LNCAP (cell line): ENCODE data around the gene NTM.

Source experiments
- CTCF ChIP-seq: fragments of 450-650 bp; IDR thresholded peaks from 2 replicates; pipeline ENCODE4 v1.5.1; 2017; ENCODE audit warnings: mild to moderate bottlenecking

Gene NTM

GRCh38 chr11:131744847-131745246 lies 374.4 kb downstream of the NTM start:
- TF ChIP-seq CTCF: no peak

- no peak for TF ChIP-seq CTCF
Measured at GRCh38 chr11:131745405-131745804, 375.0 kb downstream of the NTM start.

GRCh38 chr11:131746201-131746600 lies 375.8 kb downstream of the NTM start:
- TF ChIP-seq CTCF: no peak

GRCh38 chr11:131748151-131749050 lies 378.0 kb downstream of the NTM start:
- peak; percentile 85 for TF ChIP-seq CTCF

- no peak for TF ChIP-seq CTCF
Measured at GRCh38 chr11:131749101-131749500, 378.7 kb downstream of the NTM start.

- TF ChIP-seq CTCF: no peak
Measured at GRCh38 chr11:131750152-131750551, 379.7 kb downstream of the NTM start.

- TF ChIP-seq CTCF: no peak
Measured at GRCh38 chr11:131750692-131751091, 380.3 kb downstream of the NTM start.
